Mesendoderm (in vitro differentiated cells): Measurements from ENCODE around the gene NLRP4.

Experiments
- DNase-seq: peaks from one replicate; pipeline ENCODE4 v3.0.0; 2013
- H2AK5ac ChIP-seq: 2 replicates; pipeline ENCODE4 v1.6.1; 2013; ENCODE audit warnings: low read length, inconsistent platforms
- H2BK120ac ChIP-seq: 2 replicates; pipeline ENCODE4 v1.6.1; 2013; ENCODE audit warnings: low read depth, mild to moderate bottlenecking, low read length, moderate library complexity, mixed read lengths
- H2BK15ac ChIP-seq: replicated peaks from 2 replicates; pipeline ENCODE4 v1.6.1; 2013; ENCODE audit warnings: low read depth, mild to moderate bottlenecking, moderate library complexity
- H2BK5ac ChIP-seq: 2 replicates; pipeline ENCODE4 v1.6.1; 2013; ENCODE audit warnings: low read length, inconsistent platforms
- H3K18ac ChIP-seq: 2 replicates; pipeline ENCODE4 v1.6.1; 2013; ENCODE audit warnings: mild to moderate bottlenecking, low read length, mixed read lengths
- H3K23ac ChIP-seq: one replicate; pipeline ENCODE4 v1.6.1; 2013; ENCODE audit warnings: low read length
- H3K27ac ChIP-seq: 2 replicates; pipeline ENCODE4 v1.5.1; 2013; ENCODE audit warnings: low read depth, mild to moderate bottlenecking, inconsistent platforms, low read length, moderate library complexity
- H3K27me3 ChIP-seq: 2 replicates; pipeline ENCODE4 v1.6.1; 2013; ENCODE audit warnings: low read length, control low read depth, mild to moderate bottlenecking, inconsistent platforms; ENCODE audit not compliant: insufficient read depth, poor library complexity
- H3K36me3 ChIP-seq: 2 replicates; pipeline ENCODE4 v1.6.1; 2013; ENCODE audit warnings: low read length, inconsistent platforms; ENCODE audit not compliant: control insufficient read depth, insufficient read depth
- H3K4ac ChIP-seq: one replicate; pipeline ENCODE4 v1.6.1; 2013; ENCODE audit warnings: low read depth, mild to moderate bottlenecking, low read length, moderate library complexity
- H3K4me1 ChIP-seq: 2 replicates; pipeline ENCODE4 v1.6.1; 2013; ENCODE audit warnings: low read depth, low read length, inconsistent platforms; ENCODE audit not compliant: control insufficient read depth
- H3K4me2 ChIP-seq: 2 replicates; pipeline ENCODE4 v1.6.1; 2013; ENCODE audit warnings: low read length
- H3K4me3 ChIP-seq: 2 replicates; pipeline ENCODE4 v1.5.1; 2013; ENCODE audit warnings: mild to moderate bottlenecking, low read length
- H3K56ac ChIP-seq: one replicate; pipeline ENCODE4 v1.6.1; 2013; ENCODE audit warnings: low read length
- H3K79me1 ChIP-seq: 2 replicates; pipeline ENCODE4 v1.6.1; 2013; ENCODE audit warnings: low read length, inconsistent platforms
- H3K79me2 ChIP-seq: 2 replicates; pipeline ENCODE4 v1.6.1; 2013; ENCODE audit warnings: mild to moderate bottlenecking, low read length; ENCODE audit not compliant: control insufficient read depth, insufficient read depth
- H3K9ac ChIP-seq: 2 replicates; pipeline ENCODE4 v1.6.1; 2013; ENCODE audit warnings: low read length, inconsistent platforms
- H4K5ac ChIP-seq: one replicate; pipeline ENCODE4 v1.6.1; 2013; ENCODE audit warnings: low read length
- H4K8ac ChIP-seq: one replicate; pipeline ENCODE4 v1.6.1; 2013; ENCODE audit warnings: low read depth, mild to moderate bottlenecking, control low read depth, low read length, moderate library complexity
- WGBS: extraction: QIAGEN DNeasy Blood & Tissue Kit; methylation state at CpG from one replicate; pipeline ENCODE4 v1.1.7; 2013; ENCODE audit warnings: low lambda C conversion rate, missing lambda C conversion rate; ENCODE audit not compliant: insufficient coverage; ENCODE audit errors: extremely low coverage; 5-methylcytosine and 5-hydroxymethylcytosine counted together

The NLRP4 gene

DNA sequence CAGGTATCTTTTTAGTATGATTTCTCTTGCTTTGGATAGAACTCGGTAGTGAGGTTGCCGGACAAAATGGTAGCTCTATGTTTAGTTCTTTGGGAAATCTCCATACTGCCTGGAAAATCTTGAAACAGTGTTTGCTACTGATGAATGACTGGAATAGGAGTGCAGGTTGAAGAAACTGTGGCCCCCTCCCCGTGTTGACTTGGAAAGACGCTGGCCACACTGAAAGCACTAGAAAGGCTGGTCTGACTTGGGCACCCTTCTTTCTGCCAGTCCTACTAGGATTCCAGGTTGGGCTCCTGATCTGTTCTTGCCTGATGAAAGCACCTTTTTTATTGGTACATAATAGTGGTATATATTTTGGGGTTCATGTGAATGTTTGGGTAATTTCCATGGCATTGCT lies 46.3 kb downstream of the NLRP4 start:
- Histone ChIP-seq H2BK120ac (no peak overlapping the region), H3K27me3 (no peaks in the 10 kb centered on the region), H3K36me3 (no peaks in the 10 kb centered on the region), H3K4me1 (no peaks in the 10 kb centered on the region), H3K4ac (no peak overlapping the region), H4K5ac (no peak overlapping the region), H3K27ac (no peak overlapping the region), H2AK5ac (no peak overlapping the region), H3K9ac (no peak overlapping the region), H3K23ac (no peak overlapping the region), H2BK5ac (no peak overlapping the region), H3K4me3 (no peak overlapping the region), H4K8ac (no peak overlapping the region), H3K56ac (no peak overlapping the region), H3K4me2 (no peak overlapping the region), H3K79me1 (no peaks in the 10 kb centered on the region), H3K18ac (no peak overlapping the region), H2BK15ac (no peak overlapping the region), H3K79me2 (no peaks in the 10 kb centered on the region)
- no CpG with 5 or more reads among the region's 4 CpGs for WGBS
- no peak for DNase-seq

DNA sequence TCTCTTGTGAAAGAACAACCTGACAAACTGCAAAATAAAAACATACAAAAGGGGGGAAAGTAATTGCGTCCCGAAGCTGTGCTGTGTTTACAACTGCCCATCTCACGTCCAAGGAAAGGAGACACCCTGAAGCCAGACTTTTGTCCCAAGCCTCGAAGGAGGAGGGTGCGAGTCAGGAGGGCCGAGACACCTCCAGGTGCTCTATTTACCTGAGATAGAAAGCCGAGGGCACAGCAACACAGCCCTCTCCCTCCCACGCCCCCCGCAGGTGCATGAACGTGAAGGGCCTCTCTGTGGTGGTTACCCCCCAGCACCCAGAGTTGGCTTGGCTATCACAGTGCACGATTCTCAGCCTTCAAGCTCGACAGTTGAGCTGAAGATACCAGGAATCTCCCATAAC lies 62.6 kb downstream of the NLRP4 start:
- H3K18ac ChIP-seq = no peak overlapping the region
- no peaks in the 10 kb centered on the region for H3K79me1 ChIP-seq
- H3K4me3 ChIP-seq = no peak overlapping the region
- no peaks in the 10 kb centered on the region for H3K27me3 ChIP-seq
- no peak overlapping the region for H2BK15ac ChIP-seq
- H3K79me2 ChIP-seq = no peaks in the 10 kb centered on the region
- no peak overlapping the region for H3K27ac ChIP-seq
- no peak overlapping the region for H4K5ac ChIP-seq
- H2AK5ac ChIP-seq = no peak overlapping the region
- no peak overlapping the region for H3K23ac ChIP-seq
- WGBS = no CpG with 5 or more reads among the region's 12 CpGs
- H3K4ac ChIP-seq = no peak overlapping the region
- no peak overlapping the region for H4K8ac ChIP-seq
- H3K56ac ChIP-seq = no peak overlapping the region
- H3K36me3 ChIP-seq = no peaks in the 10 kb centered on the region
- H3K9ac ChIP-seq = no peak overlapping the region
- H3K4me1 ChIP-seq = no peaks in the 10 kb centered on the region
- no peak overlapping the region for H2BK5ac ChIP-seq
- no peak overlapping the region for H2BK120ac ChIP-seq
- no peak overlapping the region for H3K4me2 ChIP-seq
- DNase-seq = no peak

DNA sequence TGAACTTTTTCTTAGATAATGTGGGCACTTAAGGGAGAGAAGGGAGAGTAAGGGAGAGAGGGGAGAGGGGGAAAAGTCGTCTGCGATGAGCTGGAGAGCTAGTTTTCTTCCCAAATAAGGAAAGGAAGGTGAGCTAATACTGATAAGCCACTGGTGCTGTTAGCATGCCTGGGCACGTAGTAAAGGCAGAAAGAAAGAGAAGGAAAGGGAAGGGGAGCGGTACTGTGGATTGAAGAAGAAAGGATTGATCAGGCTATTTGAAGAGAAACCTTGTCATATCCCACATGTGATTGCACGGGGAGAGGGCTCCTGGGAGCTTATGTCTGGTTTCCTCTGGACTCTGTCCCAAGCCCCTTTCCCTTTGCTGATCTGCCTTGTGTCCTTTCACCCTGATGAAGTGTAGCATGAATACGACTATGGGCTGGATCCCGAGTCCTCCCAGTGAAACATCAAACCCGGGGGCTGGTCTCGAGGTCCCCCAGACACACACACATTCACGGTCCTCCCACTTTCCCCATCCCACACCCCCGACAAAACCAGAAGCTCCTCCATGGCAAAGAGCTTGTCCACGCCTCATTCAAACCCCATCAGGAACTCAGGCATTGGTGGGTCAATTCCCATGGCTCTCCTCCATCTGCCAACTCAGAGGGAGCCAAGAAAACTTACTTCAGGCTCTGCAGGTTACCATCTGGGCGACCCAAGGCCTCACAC lies 65.2 kb downstream of the NLRP4 start:
- Histone ChIP-seq H3K36me3 (no peaks in the 10 kb centered on the region), H3K9ac (no peak overlapping the region), H4K8ac (no peak overlapping the region), H3K79me1 (no peaks in the 10 kb centered on the region), H3K56ac (no peak overlapping the region), H3K27ac (no peak overlapping the region), H2BK5ac (no peak overlapping the region), H3K27me3 (no peaks in the 10 kb centered on the region), H3K18ac (no peak overlapping the region), H2BK120ac (no peak overlapping the region), H3K4ac (no peak overlapping the region), H2BK15ac (no peak overlapping the region), H3K4me3 (no peak overlapping the region), H4K5ac (no peak overlapping the region), H2AK5ac (no peak overlapping the region), H3K23ac (no peak overlapping the region), H3K4me1 (no peaks in the 10 kb centered on the region), H3K79me2 (no peaks in the 10 kb centered on the region), H3K4me2 (no peak overlapping the region)
- no peak for DNase-seq
- WGBS = no CpG with 5 or more reads among the region's 13 CpGs

DNA sequence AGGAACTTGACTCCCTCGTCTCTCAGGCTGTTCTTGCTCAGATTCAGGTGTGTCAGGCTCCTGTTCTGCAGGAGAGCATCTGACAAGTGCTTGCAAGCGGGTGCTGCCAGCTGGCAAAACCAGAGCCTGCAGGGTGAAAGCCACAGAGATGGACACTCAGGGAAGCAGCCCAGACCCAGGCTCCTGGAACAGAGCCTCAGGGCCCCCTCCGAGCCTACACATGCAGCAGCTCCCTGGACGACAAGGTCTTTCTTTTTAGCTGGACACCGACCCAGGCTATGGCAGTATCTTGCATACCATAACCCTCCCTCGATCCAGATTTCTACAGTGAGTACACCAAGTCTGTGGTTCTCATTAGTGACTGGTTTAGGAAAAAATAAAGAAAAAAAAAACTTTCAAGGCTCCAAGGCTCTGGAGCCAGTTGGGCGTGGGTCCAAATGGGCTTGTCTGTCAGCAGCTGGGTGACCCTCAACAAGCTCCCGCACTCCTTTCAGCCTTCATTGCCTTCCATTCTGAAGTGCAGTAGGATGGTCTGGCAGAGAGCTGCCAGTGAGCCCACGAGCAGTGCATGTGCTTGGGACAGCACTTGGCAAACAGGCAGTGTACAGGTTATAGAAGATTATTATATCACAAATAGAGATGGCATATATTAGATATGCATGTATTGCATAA lies 65.9 kb downstream of the NLRP4 start:
- Histone ChIP-seq H3K79me1 (no peaks in the 10 kb centered on the region), H2BK120ac (no peak overlapping the region), H3K56ac (no peak overlapping the region), H3K4ac (no peak overlapping the region), H2BK15ac (no peak overlapping the region), H3K4me3 (no peak overlapping the region), H2BK5ac (no peak overlapping the region), H3K18ac (no peak overlapping the region), H3K36me3 (no peaks in the 10 kb centered on the region), H2AK5ac (no peak overlapping the region), H4K5ac (no peak overlapping the region), H3K79me2 (no peaks in the 10 kb centered on the region), H3K23ac (no peak overlapping the region), H3K27me3 (no peaks in the 10 kb centered on the region), H3K4me2 (no peak overlapping the region), H4K8ac (no peak overlapping the region), H3K9ac (no peak overlapping the region), H3K4me1 (no peaks in the 10 kb centered on the region), H3K27ac (no peak overlapping the region)
- WGBS = no CpG with 5 or more reads among the region's 9 CpGs
- DNase-seq = no peak

- no peaks in the 10 kb centered on the region for H3K36me3 ChIP-seq
- H2BK15ac ChIP-seq = no peak overlapping the region
- WGBS = no CpG with 5 or more reads among the region's 7 CpGs
- H3K27ac ChIP-seq = no peak overlapping the region
- no peak overlapping the region for H4K5ac ChIP-seq
- H3K56ac ChIP-seq = no peak overlapping the region
- no peak overlapping the region for H3K23ac ChIP-seq
- no peak overlapping the region for H3K9ac ChIP-seq
- H3K4me2 ChIP-seq = no peak overlapping the region
- H3K18ac ChIP-seq = no peak overlapping the region
- H3K4me3 ChIP-seq = no peak overlapping the region
- H2BK5ac ChIP-seq = no peak overlapping the region
- H3K4me1 ChIP-seq = no peaks in the 10 kb centered on the region
- no peak overlapping the region for H2BK120ac ChIP-seq
- no peak overlapping the region for H4K8ac ChIP-seq
- no peak overlapping the region for H3K4ac ChIP-seq
- no peaks in the 10 kb centered on the region for H3K27me3 ChIP-seq
- no peaks in the 10 kb centered on the region for H3K79me1 ChIP-seq
- no peaks in the 10 kb centered on the region for H3K79me2 ChIP-seq
- H2AK5ac ChIP-seq = no peak overlapping the region
- no peak for DNase-seq
Measured at GRCh38 chr19:55907286-55907685, 70.9 kb downstream of the NLRP4 start.

DNA sequence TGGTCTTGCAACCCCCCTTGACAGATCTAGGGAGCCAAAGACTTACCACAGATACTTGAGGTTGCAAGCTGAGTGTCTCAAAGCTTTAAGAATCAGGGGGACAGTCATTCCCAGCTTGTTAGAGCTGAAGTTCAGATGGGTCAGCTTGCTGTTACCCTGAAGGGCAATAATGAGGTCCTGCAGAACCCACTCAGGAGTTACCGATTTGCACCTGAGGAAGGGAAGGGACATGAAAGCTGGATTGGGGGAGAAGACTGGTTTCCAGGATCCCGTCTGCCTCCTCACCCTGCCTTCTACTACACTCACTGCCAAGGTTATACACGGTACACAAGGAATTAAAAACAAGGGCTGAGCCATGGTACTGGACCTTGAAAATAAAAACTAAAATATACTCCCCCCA lies 71.4 kb downstream of the NLRP4 start:
- WGBS = no CpG with 5 or more reads among the region's 3 CpGs
- no peak overlapping the region for H4K8ac ChIP-seq
- H2BK120ac ChIP-seq = no peak overlapping the region
- no peak overlapping the region for H2BK15ac ChIP-seq
- DNase-seq = no peak
- H2BK5ac ChIP-seq = no peak overlapping the region
- no peak overlapping the region for H3K9ac ChIP-seq
- no peaks in the 10 kb centered on the region for H3K4me1 ChIP-seq
- no peak overlapping the region for H4K5ac ChIP-seq
- H3K4me2 ChIP-seq = no peak overlapping the region
- no peaks in the 10 kb centered on the region for H3K36me3 ChIP-seq
- H3K27ac ChIP-seq = no peak overlapping the region
- no peak overlapping the region for H3K23ac ChIP-seq
- no peaks in the 10 kb centered on the region for H3K79me1 ChIP-seq
- no peaks in the 10 kb centered on the region for H3K27me3 ChIP-seq
- H3K56ac ChIP-seq = no peak overlapping the region
- H3K79me2 ChIP-seq = no peaks in the 10 kb centered on the region
- no peak overlapping the region for H2AK5ac ChIP-seq
- H3K18ac ChIP-seq = no peak overlapping the region
- no peak overlapping the region for H3K4me3 ChIP-seq
- no peak overlapping the region for H3K4ac ChIP-seq
